ENCODE measurements around the gene CMKLR1. TPM values are rescaled to one million over a fixed set of nuclear protein-coding genes. Genes with fewer than 3 reads are reported as not detected.

The CMKLR1 gene
- total RNA-seq, 1 experiment from 2014 or later: 0.66 TPM

DNA sequence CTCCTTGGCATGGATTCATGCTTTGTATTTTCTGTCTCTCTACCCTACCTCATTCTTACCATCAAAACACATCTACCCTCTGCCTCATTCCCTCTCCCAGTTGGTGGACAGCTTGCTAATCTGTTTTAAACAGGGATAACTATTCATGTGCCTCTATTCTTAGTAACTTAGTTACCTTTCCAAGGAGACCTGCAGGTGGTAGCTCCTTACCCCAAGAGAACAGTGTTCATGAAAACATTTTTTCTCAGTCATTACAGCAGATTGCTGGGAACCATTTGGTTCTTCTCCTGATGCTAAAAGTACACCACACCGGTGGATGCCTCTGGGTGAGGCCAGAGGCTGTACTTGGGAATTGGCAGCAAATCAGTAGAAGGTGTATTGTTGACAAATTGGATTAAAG is 73.0 kb downstream of the CMKLR1 start:
- H4K91ac ChIP-seq (ENCODE audit: insufficient read length, low read depth, low read length): no peak overlapping the region
- Mint-ChIP-seq H3K27me3 (ENCODE audit: low read depth) (peaks cover 2% of the 10 kb centered on the region; the same call in 1 of the 2 replicates), H3K36me3 (ENCODE audit: insufficient read depth in 1 of 3, low read depth in 3 of 3) (peaks cover under 1 to 7% (median 4%) of the 10 kb centered on the region in 3 experiments; a peak in 5 of 7 replicates), H3K4me1 (peaks cover 22 to 26% of the 10 kb centered on the region in 2 experiments), H3K27ac (no peak overlapping the region), H3K4me3 (no peak overlapping the region), H3K9me3 (peaks cover 6 to 17% of the 10 kb centered on the region in 2 experiments; a peak in 4 of 5 replicates)
- no peak overlapping the region for H3K23ac ChIP-seq (ENCODE audit: insufficient read length, low read depth, low read length)
- H3K18ac ChIP-seq (ENCODE audit: insufficient read length, low read depth, low read length): no peak overlapping the region
- no peak overlapping the region for H3K56ac ChIP-seq (ENCODE audit: insufficient read length, low read depth, low read length)
- H3T11ph ChIP-seq (ENCODE audit: low read length): no peak overlapping the region
- no peak overlapping the region for H3K27ac ChIP-seq (ENCODE audit: insufficient read length, low read depth, low read length)
- no peaks in the 10 kb centered on the region for H3K23me2 ChIP-seq (ENCODE audit: insufficient read length, low read depth, low read length, poor library complexity, severe bottlenecking)
- H4K5ac ChIP-seq (ENCODE audit: insufficient read length, low read depth, low read length): no peak overlapping the region
- no peak overlapping the region for H2BK120ac ChIP-seq (ENCODE audit: low read depth, low read length, poor library complexity, severe bottlenecking)
- no peak overlapping the region for H3K4me2 ChIP-seq (ENCODE audit: insufficient read depth, insufficient read length, low read length)
- TF ChIP-seq, protein P1, sequence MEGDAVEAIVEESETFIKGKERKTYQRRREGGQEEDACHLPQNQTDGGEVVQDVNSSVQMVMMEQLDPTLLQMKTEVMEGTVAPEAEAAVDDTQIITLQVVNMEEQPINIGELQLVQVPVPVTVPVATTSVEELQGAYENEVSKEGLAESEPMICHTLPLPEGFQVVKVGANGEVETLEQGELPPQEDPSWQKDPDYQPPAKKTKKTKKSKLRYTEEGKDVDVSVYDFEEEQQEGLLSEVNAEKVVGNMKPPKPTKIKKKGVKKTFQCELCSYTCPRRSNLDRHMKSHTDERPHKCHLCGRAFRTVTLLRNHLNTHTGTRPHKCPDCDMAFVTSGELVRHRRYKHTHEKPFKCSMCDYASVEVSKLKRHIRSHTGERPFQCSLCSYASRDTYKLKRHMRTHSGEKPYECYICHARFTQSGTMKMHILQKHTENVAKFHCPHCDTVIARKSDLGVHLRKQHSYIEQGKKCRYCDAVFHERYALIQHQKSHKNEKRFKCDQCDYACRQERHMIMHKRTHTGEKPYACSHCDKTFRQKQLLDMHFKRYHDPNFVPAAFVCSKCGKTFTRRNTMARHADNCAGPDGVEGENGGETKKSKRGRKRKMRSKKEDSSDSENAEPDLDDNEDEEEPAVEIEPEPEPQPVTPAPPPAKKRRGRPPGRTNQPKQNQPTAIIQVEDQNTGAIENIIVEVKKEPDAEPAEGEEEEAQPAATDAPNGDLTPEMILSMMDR (conservative IDR thresholded peaks at IDR 0.05): no peak
- H3K14ac ChIP-seq (ENCODE audit: insufficient read depth, low read length): no peak overlapping the region
- H3K9me3 ChIP-seq (ENCODE audit: control insufficient read depth, low read depth, low read length): peaks cover 4% of the 10 kb centered on the region
- H3K9ac ChIP-seq (ENCODE audit: extremely low read depth, insufficient read length, low read length): no peak overlapping the region
- H3K79me1 ChIP-seq (ENCODE audit: insufficient read depth, low read depth, low read length, poor library complexity, severe bottlenecking): no peaks in the 10 kb centered on the region
- H2BK5ac ChIP-seq (ENCODE audit: insufficient read length, low read length): no peak overlapping the region
- no peaks in the 10 kb centered on the region for H4K20me1 ChIP-seq (ENCODE audit: control insufficient read depth, insufficient read depth, insufficient read length)
- no peak overlapping the region for H2BK12ac ChIP-seq (ENCODE audit: insufficient read length, low read depth, low read length)
- no CpG with 5 or more reads among the region's 1 CpG for WGBS (ENCODE audit: extremely low coverage, insufficient read length, low lambda C conversion rate)
- no peak overlapping the region for H2BK20ac ChIP-seq (ENCODE audit: low read depth, low read length, poor library complexity, severe bottlenecking)
- no peak for DNase-seq
- no peak overlapping the region for H3K4ac ChIP-seq (ENCODE audit: low read depth, low read length)
- H2AK5ac ChIP-seq (ENCODE audit: insufficient read length, low read length): no peak overlapping the region
- no peak overlapping the region for H4K8ac ChIP-seq (replicated peaks; ENCODE audit: insufficient read length, low read depth, low read length)
- no peaks in the 10 kb centered on the region for H3K27me3 ChIP-seq (ENCODE audit: insufficient read depth, low read length)
- H2AFZ ChIP-seq (ENCODE audit: low read length): no peak overlapping the region
- H3K4me1 ChIP-seq (ENCODE audit: insufficient read depth, low read length): no peaks in the 10 kb centered on the region
- H3K79me2 ChIP-seq (ENCODE audit: insufficient read depth, low read length): no peaks in the 10 kb centered on the region
- no peak overlapping the region for H2BK15ac ChIP-seq (ENCODE audit: low read depth, low read length)

Measured in H9 (cell line).